Large intestine (tissue), 3 donors: ENCODE measurements around the gene MAP3K8. TPM values are rescaled to one million over a fixed set of nuclear protein-coding genes. Genes with fewer than 3 reads are reported as not detected.

ENCODE experiments used
- DNase-seq, 2 donors: peaks; one replicate each; pipeline versions ENCODE4 v3.0.0 to v3.0.0-alpha.2; 2013
- H3K27ac ChIP-seq: one replicate; pipeline ENCODE4 v1.5.1; 2013; ENCODE audit warnings: low read length
- H3K27me3 ChIP-seq: 2 replicates; pipeline ENCODE4 v1.6.1; 2013; ENCODE audit warnings: low read length; ENCODE audit not compliant: control insufficient read depth, insufficient read depth
- H3K36me3 ChIP-seq: 2 replicates; pipeline ENCODE4 v1.6.1; 2013; ENCODE audit warnings: low read length; ENCODE audit not compliant: control insufficient read depth, insufficient read depth
- H3K4me1 ChIP-seq: one replicate; pipeline ENCODE4 v1.6.1; 2013; ENCODE audit warnings: low read length; ENCODE audit not compliant: control insufficient read depth, insufficient read depth
- H3K4me3 ChIP-seq: one replicate; pipeline ENCODE4 v1.5.1; 2013; ENCODE audit warnings: low read length
- H3K9me3 ChIP-seq: one replicate; pipeline ENCODE4 v1.6.1; 2013; ENCODE audit warnings: mild to moderate bottlenecking, low read depth, low read length, moderate library complexity; ENCODE audit not compliant: control insufficient read depth
- WGBS: methylation state at CpG from one replicate; pipeline ENCODE4 v1.1.5; 2013; ENCODE audit warnings: low lambda C conversion rate; ENCODE audit not compliant: insufficient coverage; 5-methylcytosine and 5-hydroxymethylcytosine counted together
- polyA plus RNA-seq: library from polyadenylated mRNA; unstranded; fragments of 120-200 nt; gene quantifications from one replicate; pipeline ENCODE4 v1.2.1, GENCODE V29; 2013

MAP3K8 gene
- polyA plus RNA-seq, 1 donor: 17.2 TPM

GRCh38 chr10:30500963-30501504, 67.0 kb downstream of the MAP3K8 start:
- Histone ChIP-seq H3K4me1 (no peaks in the 10 kb centered on the region), H3K4me3 (no peak overlapping the region), H3K27me3 (peaks cover 5% of the 10 kb centered on the region), H3K36me3 (no peaks in the 10 kb centered on the region), H3K9me3 (no peaks in the 10 kb centered on the region), H3K27ac (no peak overlapping the region)
- no peak for DNase-seq
- WGBS: 67% methylated on average over 1 of the region's 3 CpGs

GRCh38 chr10:30502266-30503060, 68.5 kb downstream of the MAP3K8 start:
- H3K4me3 ChIP-seq: no peak overlapping the region
- H3K36me3 ChIP-seq: no peaks in the 10 kb centered on the region
- H3K9me3 ChIP-seq: no peaks in the 10 kb centered on the region
- peak in 1 of 2 donors; percentile 12 for DNase-seq
- 33% methylated on average over 4 of the region's 11 CpGs for WGBS
- H3K27me3 ChIP-seq: peaks cover 5% of the 10 kb centered on the region
- no peak overlapping the region for H3K27ac ChIP-seq
- H3K4me1 ChIP-seq: no peaks in the 10 kb centered on the region

- peaks cover 5% of the 10 kb centered on the region for H3K27me3 ChIP-seq
- no peaks in the 10 kb centered on the region for H3K9me3 ChIP-seq
- WGBS: no CpG with 5 or more reads among the region's 10 CpGs
- H3K27ac ChIP-seq: no peak overlapping the region
- H3K4me3 ChIP-seq: no peak overlapping the region
- H3K36me3 ChIP-seq: no peaks in the 10 kb centered on the region
- H3K4me1 ChIP-seq: no peaks in the 10 kb centered on the region
- no peak for DNase-seq
These were observed 69.8 kb downstream of the MAP3K8 start for GRCh38 chr10:30503700-30504266.

- Histone ChIP-seq H3K27me3 (peaks cover 5% of the 10 kb centered on the region), H3K9me3 (no peaks in the 10 kb centered on the region), H3K4me3 (no peak overlapping the region), H3K36me3 (no peaks in the 10 kb centered on the region), H3K27ac (no peak overlapping the region), H3K4me1 (no peaks in the 10 kb centered on the region)
- no CpG with 5 or more reads among the region's 8 CpGs for WGBS
- DNase-seq: no peak
These were observed 71.7 kb downstream of the MAP3K8 start for GRCh38 chr10:30505543-30506298.

- WGBS: no CpG with 5 or more reads among the region's 3 CpGs
- H3K27ac ChIP-seq: no peak overlapping the region
- H3K9me3 ChIP-seq: no peaks in the 10 kb centered on the region
- no peak for DNase-seq
- no peaks in the 10 kb centered on the region for H3K27me3 ChIP-seq
- no peaks in the 10 kb centered on the region for H3K4me1 ChIP-seq
- no peaks in the 10 kb centered on the region for H3K36me3 ChIP-seq
- no peak overlapping the region for H3K4me3 ChIP-seq
These were observed 75.5 kb downstream of the MAP3K8 start for GRCh38 chr10:30509508-30509907.

GRCh38 chr10:30510184-30510931, 76.4 kb downstream of the MAP3K8 start:
- Histone ChIP-seq H3K27me3 (no peaks in the 10 kb centered on the region), H3K9me3 (no peaks in the 10 kb centered on the region), H3K36me3 (no peaks in the 10 kb centered on the region), H3K4me1 (no peaks in the 10 kb centered on the region), H3K4me3 (no peak overlapping the region), H3K27ac (no peak overlapping the region)
- 71% methylated on average over 4 of the region's 8 CpGs for WGBS
- DNase-seq: no peak

- DNase-seq: no peak
- H3K4me3 ChIP-seq: no peak overlapping the region
- no peaks in the 10 kb centered on the region for H3K36me3 ChIP-seq
- H3K9me3 ChIP-seq: no peaks in the 10 kb centered on the region
- WGBS: no CpG with 5 or more reads among the region's 4 CpGs
- H3K27me3 ChIP-seq: no peaks in the 10 kb centered on the region
- H3K4me1 ChIP-seq: no peaks in the 10 kb centered on the region
- no peak overlapping the region for H3K27ac ChIP-seq
These were observed 77.1 kb downstream of the MAP3K8 start for GRCh38 chr10:30510932-30511700.

Other genes starting within 250 kb of the MAP3K8 start
- 20.4 TPM for gene MTPAP, start 84.9 kb upstream of the MAP3K8 start, polyA plus RNA-seq
- not detected for gene LYZL2, start 195.6 kb downstream of the MAP3K8 start, polyA plus RNA-seq